ENCODE data around the gene DISC1.
"Not testable (repeated sequence)": the region's sequence is repeated elsewhere in the genome, so short reads cannot be mapped to it uniquely, and the experiment has no call there.

The DISC1 gene

DNA sequence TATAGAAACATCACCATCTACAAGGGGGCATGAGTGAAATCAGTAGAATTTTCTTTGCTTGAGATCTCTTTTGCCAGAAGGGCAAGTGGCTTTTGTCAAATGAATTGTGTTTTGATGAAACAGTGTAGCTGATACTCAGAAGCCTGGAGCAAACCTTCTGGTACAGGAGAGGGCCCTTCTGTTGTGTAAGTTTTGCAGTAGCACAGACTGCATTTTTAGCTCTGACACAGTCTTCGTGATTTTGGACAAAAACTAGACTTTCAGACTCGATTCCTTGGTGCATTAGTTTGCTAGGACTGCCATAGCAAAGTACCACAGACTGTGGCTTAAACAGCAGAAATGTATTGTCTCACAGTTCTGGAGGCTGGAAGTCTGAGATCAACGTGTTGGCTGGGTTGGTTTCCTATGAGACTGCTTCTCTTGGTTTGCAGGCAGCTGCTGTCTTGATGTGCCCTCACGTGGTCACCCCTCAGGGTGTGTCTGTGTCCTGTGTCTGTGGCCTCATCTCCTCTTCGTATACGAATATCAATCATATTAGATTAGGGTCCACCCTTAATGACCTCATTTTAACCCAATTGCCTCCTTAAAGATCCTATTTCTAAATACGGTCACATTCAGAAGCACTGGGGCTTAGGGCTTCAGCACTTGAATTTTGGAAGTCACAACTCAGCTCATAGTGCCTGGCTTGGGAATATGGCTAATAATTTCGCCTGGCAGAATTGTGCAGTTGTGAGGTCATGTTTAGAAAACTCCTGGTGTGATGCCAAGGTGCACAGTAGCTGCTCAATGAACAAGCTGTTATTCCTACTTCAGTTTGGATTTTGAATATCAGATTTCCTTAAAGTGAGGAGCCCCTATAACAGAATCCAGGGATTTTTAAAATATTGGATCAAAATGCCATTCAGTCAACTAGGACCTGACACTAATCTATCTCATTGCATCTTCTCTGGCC, 21.2 kb upstream of the DISC1 start:
- no peak for DNase-seq (ENCODE audit: low read depth)

DNA sequence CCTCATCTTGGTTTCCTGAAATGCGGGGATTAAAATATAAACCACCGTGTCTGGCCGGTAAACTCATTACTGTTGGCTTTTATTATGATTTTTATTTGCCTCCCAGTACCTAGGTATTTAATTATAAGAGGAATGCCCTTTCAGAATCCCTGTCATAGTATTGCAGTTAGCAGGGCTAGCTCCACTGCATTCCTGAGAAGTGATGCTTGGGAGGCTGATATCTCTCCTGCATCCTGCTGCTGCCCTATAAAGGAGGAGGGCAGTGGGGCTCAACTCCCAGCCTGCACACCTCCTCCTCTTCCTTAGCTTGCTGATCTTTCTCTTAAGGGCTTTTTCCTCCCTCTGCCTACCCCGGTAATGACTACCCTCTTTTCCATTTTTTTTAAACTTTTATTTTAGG, 19.9 kb upstream of the DISC1 start:
- DNase-seq (ENCODE audit: low read depth), result no peak

DNA sequence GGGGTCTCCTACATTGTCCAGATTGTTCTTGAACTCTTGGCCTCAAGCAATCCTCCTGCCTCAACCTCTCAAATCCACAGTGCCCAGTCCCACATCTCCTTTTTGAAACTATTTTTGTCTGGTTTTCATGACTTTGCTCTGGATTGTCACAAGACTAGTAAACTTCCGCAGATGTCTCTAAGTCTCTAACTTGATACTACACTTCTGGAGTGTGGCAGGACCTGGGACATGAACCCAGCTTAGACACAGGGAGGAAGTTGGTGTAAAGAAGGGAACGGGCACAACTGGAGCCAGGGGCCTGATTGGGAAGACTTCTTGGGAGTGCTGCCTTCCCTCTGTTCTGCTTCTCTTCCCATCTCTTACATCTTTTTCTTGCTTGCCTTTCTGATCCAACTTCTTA, 16.2 kb upstream of the DISC1 start:
- DNase-seq (ENCODE audit: low read depth), result no peak

DNA sequence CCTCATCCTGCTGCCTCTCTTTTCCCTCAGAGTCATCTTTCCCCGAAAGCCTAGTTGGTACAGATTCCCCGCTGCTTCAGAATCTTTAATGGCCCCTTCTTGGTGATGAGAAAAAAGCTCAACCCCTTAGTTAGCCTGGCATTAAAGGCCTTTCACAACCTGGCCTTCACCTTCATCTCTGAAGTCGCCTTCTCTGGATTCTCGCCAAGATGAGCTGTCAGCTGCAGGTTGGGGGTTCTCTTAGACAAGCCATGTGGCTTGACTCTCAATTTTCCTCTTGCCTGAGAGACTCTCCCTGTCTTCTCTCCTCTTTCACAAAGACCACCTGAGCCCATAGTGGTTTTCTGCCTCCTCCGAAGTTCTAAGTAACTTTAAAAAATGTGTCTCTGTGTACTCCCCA, 15.5 kb upstream of the DISC1 start:
- DNase-seq (ENCODE audit: low read depth), result no peak

DNA sequence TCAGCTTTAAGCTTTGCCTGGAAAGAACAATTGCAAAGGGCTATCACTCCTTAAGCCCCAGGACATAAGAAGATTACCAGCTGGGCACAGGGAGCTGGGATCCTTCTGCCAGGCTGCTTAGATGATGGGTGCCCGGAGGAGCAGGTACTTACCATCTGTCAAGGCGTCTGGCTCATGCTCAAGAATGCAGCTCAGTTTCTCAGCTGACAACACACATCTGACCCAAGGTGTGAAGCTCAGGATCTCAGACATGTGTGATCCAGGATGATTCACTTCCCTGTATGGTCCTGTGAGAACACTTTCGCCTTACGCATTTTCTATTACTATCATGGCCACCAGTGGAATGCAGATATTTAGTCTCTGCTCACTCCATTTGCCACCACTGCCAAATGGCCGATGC, 14.7 kb upstream of the DISC1 start:
- no peak for DNase-seq (ENCODE audit: low read depth)

DNA sequence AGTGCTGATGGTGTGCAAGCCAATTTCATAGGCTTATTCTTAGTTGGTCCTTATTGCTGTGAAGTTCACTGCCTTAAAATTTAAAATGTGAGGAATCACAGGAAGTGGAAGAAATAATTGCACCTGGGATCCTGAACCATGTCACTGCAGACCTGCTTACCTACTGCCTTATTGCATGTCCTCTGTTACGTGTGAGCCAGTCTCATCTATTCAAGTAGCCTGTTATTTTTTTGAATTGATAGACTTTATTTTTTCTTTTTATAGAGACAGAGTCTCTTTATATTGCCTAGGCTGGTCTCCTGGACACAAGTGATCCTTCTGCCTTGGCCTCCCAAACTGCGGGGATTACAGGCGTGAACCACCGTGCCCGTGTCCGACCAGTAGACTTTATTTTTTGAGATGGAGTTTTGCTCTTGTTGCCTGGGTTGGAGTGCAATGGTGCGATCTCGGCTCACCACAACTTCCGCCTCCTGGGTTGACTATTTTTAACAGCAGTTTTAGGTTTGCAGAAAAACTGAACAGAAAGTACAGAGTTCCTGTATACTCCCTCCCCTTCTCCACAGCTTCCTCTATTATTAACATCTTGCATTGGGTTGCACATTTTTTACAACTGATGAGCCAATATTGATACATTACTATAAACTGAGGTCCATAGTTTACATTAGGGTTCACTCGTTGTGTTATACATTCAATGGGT, 14.0 kb upstream of the DISC1 start:
- DNase-seq (ENCODE audit: low read depth), result no peak

DNA sequence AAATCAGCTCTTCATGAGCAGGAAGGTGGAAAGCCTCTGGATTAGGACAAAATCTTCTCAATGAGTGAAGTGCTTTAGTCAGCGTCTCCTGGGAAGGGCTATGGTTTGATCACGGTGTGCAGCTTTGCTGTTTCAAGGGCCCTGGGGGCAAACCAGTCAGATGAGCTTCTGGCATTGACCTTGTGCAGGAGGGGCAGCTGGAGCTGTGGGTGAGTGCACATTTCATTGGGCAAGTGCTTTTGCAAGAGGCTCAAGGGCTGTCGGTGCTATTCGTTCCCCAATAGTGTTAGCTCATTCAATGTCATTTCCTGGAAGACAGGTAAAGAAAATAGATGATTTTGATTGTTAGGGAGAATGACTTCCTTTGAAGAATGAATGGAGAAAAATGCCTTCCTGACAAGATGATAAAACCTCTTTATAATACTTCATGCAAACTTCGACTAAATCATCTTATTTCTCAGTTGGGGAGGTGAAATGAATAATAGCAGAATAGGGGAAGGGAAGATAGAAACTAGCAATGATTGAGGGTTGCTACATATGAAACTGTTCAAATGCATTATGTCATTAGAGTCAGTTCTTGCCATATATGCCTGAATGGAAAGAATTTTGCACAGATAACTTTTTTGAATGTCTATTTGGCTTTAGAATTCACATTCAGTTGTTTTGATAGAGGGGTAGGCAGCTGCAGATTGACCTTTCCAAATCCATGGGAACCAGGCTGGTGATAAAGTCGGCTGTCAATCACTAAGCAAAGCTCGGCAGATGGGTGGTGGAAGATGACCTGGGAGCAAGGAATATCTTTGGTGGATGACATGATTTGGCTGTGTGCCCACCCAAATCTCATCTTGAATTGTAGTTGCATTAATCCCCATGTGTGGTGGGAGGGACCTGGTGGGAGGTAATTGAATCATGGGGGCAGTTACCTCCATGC, 12.9 kb upstream of the DISC1 start:
- no peak for DNase-seq (ENCODE audit: low read depth)

DNA sequence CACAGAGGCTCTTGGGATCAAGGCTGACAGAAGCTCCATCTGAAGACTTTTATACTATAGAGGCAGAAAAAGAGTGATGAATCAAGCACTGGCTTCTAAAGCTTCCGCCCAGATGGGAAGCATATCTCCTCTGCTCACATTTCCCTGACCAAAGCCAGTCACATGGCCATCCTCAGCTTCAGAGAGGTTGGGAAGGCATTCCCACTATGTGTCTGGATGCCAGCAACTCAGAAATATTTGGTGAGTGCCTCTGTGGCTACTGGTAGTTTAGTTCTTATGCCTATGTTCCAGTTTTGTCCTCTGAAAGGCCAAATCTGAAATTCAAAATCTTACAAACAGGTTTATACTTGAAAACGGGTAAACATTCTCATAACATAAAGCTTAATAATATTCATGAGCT, 9.9 kb upstream of the DISC1 start:
- DNase-seq (ENCODE audit: low read depth), result no peak

DNA sequence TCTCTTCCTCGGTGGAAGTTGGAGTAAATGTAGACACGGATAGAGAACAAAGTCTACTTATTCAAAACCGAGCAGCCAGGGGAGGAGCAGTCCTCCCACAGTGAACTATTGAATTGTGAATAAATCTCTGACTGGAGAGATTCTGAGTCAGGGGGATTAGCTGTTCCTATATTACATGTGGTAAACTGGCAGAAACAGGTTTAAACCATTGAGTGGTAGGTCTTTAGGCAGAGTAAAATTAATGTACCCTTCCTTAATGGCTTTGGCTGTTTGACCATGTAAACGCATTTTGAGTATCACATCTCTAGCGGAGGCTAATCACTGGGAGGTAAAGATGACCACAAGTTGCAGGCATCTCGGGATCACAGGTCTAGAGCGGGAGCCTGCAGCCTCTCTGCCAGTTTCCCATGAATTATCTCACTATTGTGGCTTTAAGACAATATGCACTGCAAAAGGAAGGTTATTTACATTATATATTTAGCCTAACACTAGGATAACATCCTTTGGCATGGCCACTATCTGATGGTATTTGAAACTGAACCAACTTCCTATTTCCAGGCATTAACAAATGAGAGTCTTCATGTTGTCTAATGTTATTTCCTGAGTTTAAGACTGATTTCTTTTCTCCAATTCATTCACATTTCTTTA, 7.9 kb upstream of the DISC1 start:
- DNase-seq (ENCODE audit: low read depth), result no peak

DNA sequence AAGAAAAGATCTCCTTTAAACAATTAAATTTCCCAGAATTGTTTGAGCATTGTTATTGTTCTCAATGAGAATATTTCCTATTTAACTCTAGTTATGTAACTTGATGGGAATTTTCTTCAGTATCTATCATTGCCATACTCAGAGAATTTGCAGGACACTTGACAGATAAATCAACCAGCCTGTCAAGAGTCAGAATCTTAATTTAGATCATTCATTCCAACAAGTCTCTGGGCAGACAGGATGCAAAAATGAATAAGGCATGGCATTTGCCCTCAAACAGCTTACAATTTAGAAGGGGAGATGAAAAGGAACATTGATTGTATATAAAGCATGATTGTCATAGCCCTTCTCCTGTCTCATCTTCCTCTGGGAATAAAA, 7.3 kb upstream of the DISC1 start:
- no peak for DNase-seq (ENCODE audit: low read depth)

DNA sequence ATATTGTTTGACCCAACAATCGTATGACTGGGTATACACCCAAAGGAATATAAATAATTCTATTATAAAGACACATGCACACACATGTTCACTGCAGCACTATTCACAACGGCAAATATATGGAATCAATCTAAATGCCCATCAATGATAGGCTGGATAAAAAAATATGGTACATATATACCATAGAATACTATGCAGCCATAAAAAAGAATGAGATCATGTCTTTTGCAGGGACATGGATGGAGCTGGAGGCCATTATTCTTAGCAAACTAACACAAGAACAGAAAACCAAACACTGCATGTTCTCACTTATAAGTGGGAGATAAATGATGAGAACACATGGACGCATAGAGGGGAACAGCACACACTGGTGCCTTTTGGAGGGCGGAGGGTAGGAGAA, 1.5 kb upstream of the DISC1 start:
- DNase-seq (ENCODE audit: low read depth), result not testable (repeated sequence)

DNA sequence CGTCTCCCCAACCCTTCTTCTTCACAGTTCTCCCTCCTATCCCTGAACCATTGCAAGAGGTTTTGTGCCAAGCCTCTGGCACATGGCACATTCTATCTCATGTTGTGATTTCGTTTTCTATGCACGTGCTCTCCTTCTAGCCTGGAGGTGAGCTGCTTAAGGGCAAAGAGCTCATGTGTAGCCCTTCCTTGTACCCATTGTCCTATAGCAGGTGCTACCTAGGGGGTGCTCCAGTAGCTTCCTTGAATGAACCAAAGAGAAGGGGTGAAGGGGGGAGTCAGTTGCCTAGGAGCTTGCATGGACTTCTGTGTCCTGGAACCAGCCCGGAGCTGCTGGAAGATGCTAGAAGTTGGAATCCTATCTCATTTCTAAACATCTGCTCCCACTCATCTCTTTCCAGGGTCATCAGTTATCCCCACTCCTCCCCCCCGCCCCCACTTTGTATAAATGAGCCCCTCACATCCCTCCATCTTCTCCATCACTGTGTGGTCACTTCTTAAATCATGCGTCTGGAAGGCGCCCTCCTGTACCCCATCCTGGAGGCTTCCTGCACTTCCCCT, 535 bp upstream of the DISC1 start:
- DNase-seq (ENCODE audit: low read depth), result no peak

DNA sequence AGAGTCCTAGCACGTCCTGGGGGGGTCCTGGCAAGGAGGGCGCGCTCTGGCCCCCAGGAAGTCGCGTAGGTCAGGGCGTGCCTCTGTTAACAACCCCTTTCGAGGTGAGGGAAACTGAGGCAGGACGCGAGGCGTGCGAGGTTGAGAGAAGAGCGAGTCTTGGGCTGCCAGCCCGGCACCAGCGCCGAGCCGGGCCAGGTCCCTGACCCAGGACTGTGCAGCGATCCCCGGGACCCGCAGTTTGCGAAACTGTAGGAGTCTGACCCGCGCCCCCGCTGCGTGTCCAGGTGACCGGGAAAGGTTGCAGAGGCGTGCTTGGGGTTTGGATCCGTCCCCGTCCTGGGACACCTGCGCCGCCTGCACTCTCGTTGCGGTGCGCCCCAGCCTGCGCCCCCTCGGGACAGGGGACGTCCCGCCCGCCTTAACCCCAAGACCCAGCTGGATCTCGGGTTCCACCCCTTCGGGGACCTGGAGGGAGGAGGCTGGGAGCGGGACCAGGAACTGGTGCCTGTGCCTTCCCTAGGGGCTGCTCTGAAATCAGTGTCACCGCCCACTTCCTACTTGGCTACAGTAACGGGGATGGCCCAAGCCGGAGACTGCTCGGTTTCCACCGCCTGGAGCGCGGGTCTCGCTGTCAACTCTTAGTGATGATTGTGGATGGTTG, 493 bp downstream of the DISC1 start:
- DNase-seq (ENCODE audit: low read depth), result no peak

DNA sequence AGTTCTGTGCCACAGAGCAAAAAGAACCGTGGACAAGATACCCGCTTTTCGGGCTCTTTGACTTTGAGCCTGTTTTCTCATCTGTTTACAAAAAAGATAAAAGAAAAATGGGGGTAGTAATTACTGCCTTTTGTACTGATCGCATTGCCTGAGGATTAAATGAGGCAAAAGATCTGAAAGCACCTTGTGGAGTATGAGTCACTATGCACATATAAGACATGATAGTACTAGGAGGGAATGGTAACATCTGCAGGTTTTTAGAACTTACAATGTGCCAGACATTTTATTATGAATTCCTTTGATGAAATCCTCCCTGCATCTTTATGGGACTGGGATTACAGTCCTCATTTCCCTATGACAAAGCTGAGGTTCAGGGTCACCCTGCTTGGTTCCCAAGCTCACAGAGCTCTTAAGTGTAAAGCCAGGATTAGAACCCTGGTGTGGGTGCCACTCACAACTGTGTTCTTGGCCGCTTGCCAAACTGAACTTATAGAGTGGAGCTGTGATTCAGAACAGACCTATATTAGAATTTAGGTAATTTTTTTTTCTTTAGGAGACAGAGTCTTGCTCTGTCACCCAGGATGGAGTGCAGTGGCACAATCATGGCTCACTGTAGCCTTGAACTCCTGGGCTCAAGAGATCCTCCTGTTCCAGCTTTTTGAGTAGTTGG, 1.8 kb downstream of the DISC1 start:
- DNase-seq (ENCODE audit: low read depth), result no peak

DNA sequence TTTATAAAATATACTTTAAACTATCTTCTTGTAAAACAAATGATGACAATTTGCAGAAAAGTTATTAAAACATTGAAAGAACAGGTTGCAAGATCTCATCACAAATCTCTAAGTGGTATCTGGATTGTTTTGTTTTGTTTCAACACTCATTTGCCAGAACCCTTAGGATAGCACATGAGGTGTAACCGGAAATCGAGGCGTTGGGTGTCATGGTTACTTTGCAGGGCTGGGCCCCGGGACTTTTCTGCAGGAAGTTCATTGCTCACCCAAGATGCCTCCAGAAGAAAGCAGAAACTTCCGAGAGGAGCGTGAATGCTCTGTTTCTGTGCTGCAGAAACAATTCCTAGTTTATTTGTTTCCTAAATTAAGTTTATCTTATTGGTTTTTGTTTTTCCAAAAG, 2.5 kb downstream of the DISC1 start:
- DNase-seq (ENCODE audit: low read depth), result no peak

DNA sequence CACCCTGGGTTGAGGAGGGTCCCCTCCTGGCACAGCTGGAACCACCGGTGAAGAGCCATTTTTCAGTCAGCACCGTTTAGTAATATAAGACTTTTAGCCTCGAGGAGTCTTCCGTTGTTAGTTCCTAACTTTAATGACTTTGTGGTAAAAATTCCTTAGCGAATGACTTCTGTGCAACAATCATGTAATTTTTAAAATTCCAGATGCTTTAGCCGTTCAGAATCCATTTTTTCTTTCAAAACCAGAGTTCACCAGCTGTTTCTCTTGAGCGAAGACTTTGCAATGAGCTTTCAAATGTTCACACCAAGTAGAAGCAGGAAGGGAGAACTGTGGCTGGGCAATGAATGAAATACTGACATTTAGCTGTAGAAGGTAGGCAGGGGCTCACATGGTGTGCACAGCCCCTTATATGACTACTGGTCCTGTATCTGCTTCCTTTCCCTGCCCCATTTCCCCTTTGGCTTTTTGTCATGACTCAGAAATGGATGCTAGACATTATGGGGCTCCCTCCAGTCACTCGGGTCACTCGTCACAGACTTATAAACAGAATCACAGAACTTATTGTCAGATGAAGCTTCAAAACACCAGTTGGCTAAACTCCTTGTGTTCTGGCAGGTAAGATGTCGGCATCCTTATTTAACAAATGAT, 4.1 kb downstream of the DISC1 start:
- no peak for DNase-seq (ENCODE audit: low read depth)

DNA sequence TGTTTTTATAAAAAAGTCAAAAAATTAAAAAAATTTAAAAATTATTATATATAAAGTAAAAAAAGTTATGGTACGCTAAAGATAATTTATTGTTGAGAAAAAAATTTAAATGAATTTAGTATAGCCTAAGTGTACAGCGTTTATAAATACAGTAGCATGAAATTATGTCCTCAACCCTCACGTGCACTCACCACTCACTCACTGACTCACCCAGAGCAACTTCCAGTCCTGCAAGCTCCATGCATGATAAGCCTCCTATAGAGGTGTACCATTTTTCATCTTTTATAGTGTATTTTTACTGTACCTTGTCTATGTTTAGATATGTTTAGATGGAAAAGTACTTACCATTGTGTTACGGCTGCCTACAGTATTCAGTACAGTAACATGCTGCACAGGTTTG, 5.1 kb downstream of the DISC1 start:
- DNase-seq (ENCODE audit: low read depth), result no peak

DNA sequence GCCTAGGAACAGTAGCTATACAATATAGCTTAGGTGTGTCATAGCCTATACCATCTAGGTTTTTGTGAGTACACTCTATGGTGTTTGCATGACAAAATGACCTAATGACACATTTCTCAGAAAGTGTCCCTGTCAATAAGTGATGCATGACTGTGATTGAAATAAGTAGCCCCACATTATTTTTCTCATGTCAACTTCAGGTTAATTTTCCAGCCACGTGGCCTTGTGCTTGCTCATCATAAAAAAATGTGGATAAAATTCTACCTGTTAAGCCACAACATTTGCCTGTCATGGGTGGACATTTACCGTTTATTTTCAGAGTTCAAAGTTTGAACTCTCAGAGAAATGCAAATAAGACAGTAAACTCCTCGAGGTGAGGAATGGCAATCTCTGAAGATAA, 5.5 kb downstream of the DISC1 start:
- no peak for DNase-seq (ENCODE audit: low read depth)

DNA sequence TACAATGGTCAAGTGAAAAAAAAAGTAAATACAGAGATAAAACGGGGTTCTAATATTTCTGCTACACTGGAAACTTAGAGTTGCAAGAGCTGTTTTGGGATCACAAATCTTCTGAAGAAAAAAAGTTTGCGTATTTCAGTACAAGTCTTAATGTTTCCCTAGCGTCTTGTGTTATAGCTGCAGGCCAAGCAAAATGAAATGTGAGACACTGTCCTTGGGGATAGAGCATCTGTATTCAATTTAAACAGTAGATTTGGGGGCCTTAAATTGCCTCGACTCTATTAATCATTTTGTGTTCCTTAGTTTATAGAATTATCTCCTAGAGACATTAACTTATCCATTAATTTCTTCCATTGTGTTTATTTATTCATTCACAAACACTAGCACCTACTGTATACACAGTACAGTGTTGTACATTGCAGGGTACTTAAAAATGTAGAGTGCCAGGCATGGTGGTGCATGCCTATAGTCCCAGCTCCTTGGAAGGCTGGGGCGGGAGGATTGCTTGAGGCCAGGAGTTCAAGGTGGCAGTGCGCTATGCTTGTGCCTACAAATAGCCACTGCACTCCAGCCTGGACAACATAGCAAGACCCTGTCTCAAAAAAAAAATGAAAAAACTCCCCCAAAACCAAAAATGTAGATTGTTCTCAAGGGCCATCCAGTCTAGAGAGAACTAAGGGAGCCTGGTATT, 7.9 kb downstream of the DISC1 start:
- DNase-seq (ENCODE audit: low read depth), result no peak

Measured in activated gamma-delta T cell treated with anti-CD3 and anti-CD28 coated beads, Interleukin-2, amount 50 U/mL, for 16 hours (primary cell).